ENCODE results near the gene VPS50.
"Not testable (repeated sequence)": the region's sequence is repeated elsewhere in the genome, so short reads cannot be mapped to it uniquely, and the experiment has no call there.

VPS50 gene

DNA sequence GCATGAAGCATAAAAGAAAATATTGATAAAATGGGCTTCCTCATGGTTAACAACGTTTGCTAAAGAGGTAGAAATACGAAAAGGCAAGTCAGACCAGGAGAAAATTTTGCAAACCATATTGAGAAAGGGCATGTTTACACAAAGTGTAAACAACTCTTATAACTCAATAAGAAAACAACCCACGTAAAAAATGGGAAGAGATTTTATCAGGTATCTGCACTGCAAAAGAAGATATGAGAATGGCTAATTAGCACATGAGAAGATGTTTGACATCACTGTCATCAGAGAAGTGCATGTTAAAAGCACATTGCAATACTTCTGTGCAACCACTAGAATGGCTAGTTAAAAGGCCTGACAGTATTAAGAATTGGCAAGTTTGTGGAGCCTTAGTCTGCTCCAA, 99.5 kb downstream of the VPS50 start:
- Histone ChIP-seq H3K27ac (ENCODE audit: low read depth, low read length, severe bottlenecking) (no peak overlapping the region), H3K4me3 (ENCODE audit: extremely low read depth, insufficient read depth, low read length, poor library complexity, severe bottlenecking) (no peak overlapping the region), H3K4me1 (ENCODE audit: control insufficient read depth, insufficient read depth, low read length, poor library complexity, severe bottlenecking) (no peaks in the 10 kb centered on the region), H3K36me3 (ENCODE audit: control insufficient read depth, insufficient read depth, low read length) (no peaks in the 10 kb centered on the region), H3K9me3 (ENCODE audit: control insufficient read depth, low read length) (no peaks in the 10 kb centered on the region)
- 60 to 80% methylated on average over 1 to 2 of the region's 3 CpGs for WGBS, 2 experiments (ENCODE audit: insufficient coverage in 2 of 2)

GRCh38 chr7:93332172-93332571, 100.0 kb downstream of the VPS50 start:
- Histone ChIP-seq H3K36me3 (ENCODE audit: control insufficient read depth, insufficient read depth, low read length) (no peaks in the 10 kb centered on the region), H3K4me1 (ENCODE audit: control insufficient read depth, insufficient read depth, low read length, poor library complexity, severe bottlenecking) (no peaks in the 10 kb centered on the region), H3K27ac (ENCODE audit: low read depth, low read length, severe bottlenecking) (no peak overlapping the region), H3K9me3 (ENCODE audit: control insufficient read depth, low read length) (no peaks in the 10 kb centered on the region), H3K4me3 (ENCODE audit: extremely low read depth, insufficient read depth, low read length, poor library complexity, severe bottlenecking) (no peak overlapping the region)
- WGBS, 2 experiments (ENCODE audit: insufficient coverage in 2 of 2), result no CpG with 5 or more reads among the region's 2 CpGs

GRCh38 chr7:93337052-93337451, 104.9 kb downstream of the VPS50 start:
- WGBS, 2 experiments (ENCODE audit: insufficient coverage in 2 of 2), result no CpG with 5 or more reads among the region's 2 CpGs
- Histone ChIP-seq H3K9me3 (ENCODE audit: control insufficient read depth, low read length) (no peaks in the 10 kb centered on the region), H3K27ac (ENCODE audit: low read depth, low read length, severe bottlenecking) (no peak overlapping the region), H3K4me1 (ENCODE audit: control insufficient read depth, insufficient read depth, low read length, poor library complexity, severe bottlenecking) (no peaks in the 10 kb centered on the region), H3K36me3 (ENCODE audit: control insufficient read depth, insufficient read depth, low read length) (peaks cover 6% of the 10 kb centered on the region), H3K4me3 (ENCODE audit: extremely low read depth, insufficient read depth, low read length, poor library complexity, severe bottlenecking) (no peak overlapping the region)

GRCh38 chr7:93342178-93342577, 110.0 kb downstream of the VPS50 start:
- not testable (repeated sequence) for H3K9me3 ChIP-seq (ENCODE audit: control insufficient read depth, low read length); H3K27ac ChIP-seq (ENCODE audit: low read depth, low read length, severe bottlenecking); H3K4me1 ChIP-seq (ENCODE audit: control insufficient read depth, insufficient read depth, low read length, poor library complexity, severe bottlenecking); H3K36me3 ChIP-seq (ENCODE audit: control insufficient read depth, insufficient read depth, low read length); H3K4me3 ChIP-seq (ENCODE audit: extremely low read depth, insufficient read depth, low read length, poor library complexity, severe bottlenecking)
- WGBS, 2 experiments (ENCODE audit: insufficient coverage in 2 of 2), result 81 to 84% methylated on average over 5 to 11 of the region's 13 CpGs

DNA sequence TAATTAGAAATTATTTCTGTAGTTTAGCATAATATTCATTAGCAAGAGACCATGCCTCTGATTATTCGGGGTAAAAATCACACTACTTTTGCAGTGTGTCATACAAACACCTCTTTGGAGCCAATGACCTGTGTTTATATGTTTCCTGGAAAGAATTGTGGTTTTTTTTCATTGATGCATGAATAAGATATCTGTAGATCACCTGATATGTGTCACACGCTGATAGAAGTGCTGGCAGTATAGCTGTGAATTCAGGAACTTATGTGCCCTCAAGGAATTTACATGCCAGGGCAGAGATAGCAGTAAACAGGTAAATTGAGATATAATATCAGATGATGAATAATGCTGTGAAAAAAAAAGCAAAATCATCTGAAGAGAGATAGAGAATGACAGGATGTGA, 118.2 kb downstream of the VPS50 start:
- Histone ChIP-seq H3K4me3 (ENCODE audit: extremely low read depth, insufficient read depth, low read length, poor library complexity, severe bottlenecking) (no peak overlapping the region), H3K9me3 (ENCODE audit: control insufficient read depth, low read length) (no peaks in the 10 kb centered on the region), H3K4me1 (ENCODE audit: control insufficient read depth, insufficient read depth, low read length, poor library complexity, severe bottlenecking) (no peaks in the 10 kb centered on the region), H3K36me3 (ENCODE audit: control insufficient read depth, insufficient read depth, low read length) (no peaks in the 10 kb centered on the region), H3K27ac (ENCODE audit: low read depth, low read length, severe bottlenecking) (no peak overlapping the region)
- WGBS, 2 experiments (ENCODE audit: insufficient coverage in 2 of 2), result 86 to 95% methylated on average over 1 to 2 of the region's 2 CpGs

GRCh38 chr7:93352881-93353280, 120.7 kb downstream of the VPS50 start:
- no CpG with 5 or more reads among the region's 2 CpGs for WGBS, 2 experiments (ENCODE audit: insufficient coverage in 2 of 2)
- Histone ChIP-seq H3K9me3 (ENCODE audit: control insufficient read depth, low read length) (no peaks in the 10 kb centered on the region), H3K27ac (ENCODE audit: low read depth, low read length, severe bottlenecking) (no peak overlapping the region), H3K4me1 (ENCODE audit: control insufficient read depth, insufficient read depth, low read length, poor library complexity, severe bottlenecking) (no peaks in the 10 kb centered on the region), H3K4me3 (ENCODE audit: extremely low read depth, insufficient read depth, low read length, poor library complexity, severe bottlenecking) (no peak overlapping the region), H3K36me3 (ENCODE audit: control insufficient read depth, insufficient read depth, low read length) (no peaks in the 10 kb centered on the region)

GRCh38 chr7:93354815-93355214, 122.6 kb downstream of the VPS50 start:
- Histone ChIP-seq H3K4me1 (ENCODE audit: control insufficient read depth, insufficient read depth, low read length, poor library complexity, severe bottlenecking) (no peaks in the 10 kb centered on the region), H3K9me3 (ENCODE audit: control insufficient read depth, low read length) (no peaks in the 10 kb centered on the region), H3K27ac (ENCODE audit: low read depth, low read length, severe bottlenecking) (no peak overlapping the region), H3K36me3 (ENCODE audit: control insufficient read depth, insufficient read depth, low read length) (no peaks in the 10 kb centered on the region), H3K4me3 (ENCODE audit: extremely low read depth, insufficient read depth, low read length, poor library complexity, severe bottlenecking) (no peak overlapping the region)
- 82 to 100% methylated on average over 1 to 2 of the region's 4 CpGs for WGBS, 2 experiments (ENCODE audit: insufficient coverage in 2 of 2)

- no peak overlapping the region for H3K4me3 ChIP-seq (ENCODE audit: extremely low read depth, insufficient read depth, low read length, poor library complexity, severe bottlenecking)
- H3K36me3 ChIP-seq (ENCODE audit: control insufficient read depth, insufficient read depth, low read length), result no peaks in the 10 kb centered on the region
- H3K27ac ChIP-seq (ENCODE audit: low read depth, low read length, severe bottlenecking), result no peak overlapping the region
- no peaks in the 10 kb centered on the region for H3K4me1 ChIP-seq (ENCODE audit: control insufficient read depth, insufficient read depth, low read length, poor library complexity, severe bottlenecking)
- 100% methylated on average over 1 of the region's 2 CpGs for WGBS, 2 experiments (ENCODE audit: insufficient coverage in 2 of 2)
- H3K9me3 ChIP-seq (ENCODE audit: control insufficient read depth, low read length), result no peaks in the 10 kb centered on the region
These were observed 127.5 kb downstream of the VPS50 start for GRCh38 chr7:93359520-93360198.

DNA sequence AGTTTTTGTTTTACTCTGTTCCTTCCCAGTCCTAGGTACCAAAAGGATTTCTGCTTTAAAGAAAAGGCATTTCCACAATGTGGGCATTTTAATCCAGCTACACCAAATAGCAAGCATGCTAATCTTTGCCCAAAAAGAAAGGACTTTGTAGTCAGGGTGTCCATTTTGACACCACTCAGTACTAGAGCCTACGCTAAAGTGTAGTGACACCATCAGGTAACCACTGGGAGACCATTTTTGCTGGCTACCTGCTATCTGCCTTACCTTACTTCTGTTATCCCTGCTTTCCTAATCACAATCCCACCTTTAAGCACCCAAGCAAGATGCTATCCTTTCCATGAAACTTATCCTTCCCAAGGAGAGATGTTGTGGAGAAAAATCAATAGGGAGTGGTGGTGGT, 129.7 kb downstream of the VPS50 start:
- H3K9me3 ChIP-seq (ENCODE audit: control insufficient read depth, low read length), result no peaks in the 10 kb centered on the region
- H3K27ac ChIP-seq (ENCODE audit: low read depth, low read length, severe bottlenecking), result no peak overlapping the region
- H3K36me3 ChIP-seq (ENCODE audit: control insufficient read depth, insufficient read depth, low read length), result no peaks in the 10 kb centered on the region
- WGBS, 2 experiments (ENCODE audit: insufficient coverage in 2 of 2), result 86 to 100% methylated on average over 1 of the region's 1 CpG
- no peak overlapping the region for H3K4me3 ChIP-seq (ENCODE audit: extremely low read depth, insufficient read depth, low read length, poor library complexity, severe bottlenecking)
- no peaks in the 10 kb centered on the region for H3K4me1 ChIP-seq (ENCODE audit: control insufficient read depth, insufficient read depth, low read length, poor library complexity, severe bottlenecking)

- 88% methylated on average over 1 of the region's 1 CpG; no CpG with 5 or more reads in 1 of the 2 experiments for WGBS, 2 experiments (ENCODE audit: insufficient coverage in 2 of 2)
- Histone ChIP-seq H3K36me3 (ENCODE audit: control insufficient read depth, insufficient read depth, low read length) (no peaks in the 10 kb centered on the region), H3K4me3 (ENCODE audit: extremely low read depth, insufficient read depth, low read length, poor library complexity, severe bottlenecking) (no peak overlapping the region)
These were observed 132.6 kb downstream of the VPS50 start for GRCh38 chr7:93364806-93365205.

GRCh38 chr7:93365341-93365740, 133.2 kb downstream of the VPS50 start:
- Histone ChIP-seq H3K4me1 (ENCODE audit: control insufficient read depth, insufficient read depth, low read length, poor library complexity, severe bottlenecking) (no peaks in the 10 kb centered on the region), H3K27ac (ENCODE audit: low read depth, low read length, severe bottlenecking) (no peak overlapping the region), H3K4me3 (ENCODE audit: extremely low read depth, insufficient read depth, low read length, poor library complexity, severe bottlenecking) (no peak overlapping the region), H3K9me3 (ENCODE audit: control insufficient read depth, low read length) (no peaks in the 10 kb centered on the region), H3K36me3 (ENCODE audit: control insufficient read depth, insufficient read depth, low read length) (no peaks in the 10 kb centered on the region)
- 50 to 80% methylated on average over 1 of the region's 1 CpG for WGBS, 2 experiments (ENCODE audit: insufficient coverage in 2 of 2)

More at GRCh38 chr7:93364806-93365205, 132.6 kb downstream of the VPS50 start:
- no peak overlapping the region for H3K27ac ChIP-seq (ENCODE audit: low read depth, low read length, severe bottlenecking)
- H3K9me3 ChIP-seq (ENCODE audit: control insufficient read depth, low read length), result no peaks in the 10 kb centered on the region
- H3K4me1 ChIP-seq (ENCODE audit: control insufficient read depth, insufficient read depth, low read length, poor library complexity, severe bottlenecking), result no peaks in the 10 kb centered on the region
